Fibroblast of villous mesenchyme (primary cell): ENCODE results near the gene CPOX. TPM values are rescaled to one million over a fixed set of nuclear protein-coding genes. Genes with fewer than 3 reads are reported as not detected.

Source experiments
- DNase-seq: peaks from one replicate; pipeline ENCODE4 v3.0.0-alpha.2; 2010; ENCODE audit warnings: low read depth
- H3K4me3 ChIP-seq: 2 replicates; pipeline ENCODE4 v1.5.1; 2011; ENCODE audit warnings: low read depth, mild to moderate bottlenecking, low read length
- total RNA-seq: library from RNA; depleted of rRNA; stranded (reverse); fragments of >200 nt; gene quantifications from 2 replicates; pipeline ENCODE4 v1.2.3, GENCODE V29; 2012
- TF ChIP-seq, protein P1 (sequence below): IDR thresholded peaks from 2 replicates; pipeline ENCODE4 v1.5.1; 2012; ENCODE audit warnings: low read depth, mild to moderate bottlenecking, low read length; ENCODE audit not compliant: insufficient read depth

Gene CPOX
- total RNA-seq, 1 donor = 27.2 TPM

DNA sequence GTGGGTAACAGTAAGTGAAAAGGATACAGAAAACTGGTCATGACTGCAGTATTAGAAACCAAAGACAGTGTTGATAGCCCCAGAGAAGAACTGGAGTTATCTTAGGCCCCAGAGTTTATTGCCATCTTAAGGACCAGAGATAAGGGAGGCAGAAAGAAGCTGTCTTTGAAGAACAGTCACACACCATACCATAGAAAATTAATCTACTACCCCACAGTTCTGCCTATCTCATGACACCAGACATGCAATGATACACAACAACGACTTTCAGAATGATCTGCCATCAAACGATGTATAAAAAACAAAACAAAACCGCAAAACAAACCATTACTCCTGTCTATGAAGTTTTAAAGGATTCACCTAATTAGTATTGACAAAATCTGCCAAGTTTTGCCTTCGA lies 9.6 kb downstream of the CPOX start:
- no peak overlapping the region for H3K4me3 ChIP-seq
- no peak for DNase-seq
- TF ChIP-seq, protein P1, sequence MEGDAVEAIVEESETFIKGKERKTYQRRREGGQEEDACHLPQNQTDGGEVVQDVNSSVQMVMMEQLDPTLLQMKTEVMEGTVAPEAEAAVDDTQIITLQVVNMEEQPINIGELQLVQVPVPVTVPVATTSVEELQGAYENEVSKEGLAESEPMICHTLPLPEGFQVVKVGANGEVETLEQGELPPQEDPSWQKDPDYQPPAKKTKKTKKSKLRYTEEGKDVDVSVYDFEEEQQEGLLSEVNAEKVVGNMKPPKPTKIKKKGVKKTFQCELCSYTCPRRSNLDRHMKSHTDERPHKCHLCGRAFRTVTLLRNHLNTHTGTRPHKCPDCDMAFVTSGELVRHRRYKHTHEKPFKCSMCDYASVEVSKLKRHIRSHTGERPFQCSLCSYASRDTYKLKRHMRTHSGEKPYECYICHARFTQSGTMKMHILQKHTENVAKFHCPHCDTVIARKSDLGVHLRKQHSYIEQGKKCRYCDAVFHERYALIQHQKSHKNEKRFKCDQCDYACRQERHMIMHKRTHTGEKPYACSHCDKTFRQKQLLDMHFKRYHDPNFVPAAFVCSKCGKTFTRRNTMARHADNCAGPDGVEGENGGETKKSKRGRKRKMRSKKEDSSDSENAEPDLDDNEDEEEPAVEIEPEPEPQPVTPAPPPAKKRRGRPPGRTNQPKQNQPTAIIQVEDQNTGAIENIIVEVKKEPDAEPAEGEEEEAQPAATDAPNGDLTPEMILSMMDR = no peak

DNA sequence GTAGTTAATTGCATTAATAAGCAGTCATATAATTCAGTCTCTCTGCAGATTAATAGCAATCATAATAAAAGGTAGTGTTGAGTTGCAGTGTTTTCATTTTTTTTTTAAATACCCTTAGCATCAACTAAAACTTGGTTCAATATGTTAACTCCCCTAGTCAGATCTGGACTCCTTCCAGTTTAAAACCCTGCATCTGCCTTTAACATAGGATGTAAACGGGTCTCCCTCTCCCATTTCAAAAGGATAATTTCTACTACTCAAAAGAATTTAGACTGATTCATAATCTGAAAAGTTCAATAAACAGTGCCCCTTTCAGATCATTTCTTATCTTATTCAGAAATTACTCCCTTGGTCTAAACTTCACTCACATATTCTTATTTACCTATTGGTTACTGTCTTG lies 11.4 kb downstream of the CPOX start:
- no peak for DNase-seq
- H3K4me3 ChIP-seq = no peak overlapping the region
- TF ChIP-seq, protein P1 = no peak

DNA sequence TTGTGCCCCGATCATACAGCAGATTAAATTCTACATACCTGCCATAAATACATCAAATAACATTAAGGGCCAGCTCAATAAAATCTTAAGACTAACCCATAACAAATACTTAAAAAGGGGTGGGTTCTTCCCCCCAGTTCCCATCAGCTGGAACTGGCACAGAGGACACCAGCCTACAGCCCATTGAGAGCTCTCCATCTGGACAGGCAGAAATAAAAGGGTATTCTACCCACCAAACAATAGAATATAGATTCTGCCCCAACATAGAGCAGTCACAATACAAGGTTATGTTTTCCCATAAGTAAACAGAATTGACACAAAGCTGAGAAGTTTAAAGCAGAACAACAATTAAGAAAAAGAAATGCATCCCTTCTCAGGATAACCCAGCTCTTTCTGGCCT lies 11.9 kb downstream of the CPOX start:
- no peak for DNase-seq
- TF ChIP-seq, protein P1 = no peak
- H3K4me3 ChIP-seq = no peak overlapping the region

DNA sequence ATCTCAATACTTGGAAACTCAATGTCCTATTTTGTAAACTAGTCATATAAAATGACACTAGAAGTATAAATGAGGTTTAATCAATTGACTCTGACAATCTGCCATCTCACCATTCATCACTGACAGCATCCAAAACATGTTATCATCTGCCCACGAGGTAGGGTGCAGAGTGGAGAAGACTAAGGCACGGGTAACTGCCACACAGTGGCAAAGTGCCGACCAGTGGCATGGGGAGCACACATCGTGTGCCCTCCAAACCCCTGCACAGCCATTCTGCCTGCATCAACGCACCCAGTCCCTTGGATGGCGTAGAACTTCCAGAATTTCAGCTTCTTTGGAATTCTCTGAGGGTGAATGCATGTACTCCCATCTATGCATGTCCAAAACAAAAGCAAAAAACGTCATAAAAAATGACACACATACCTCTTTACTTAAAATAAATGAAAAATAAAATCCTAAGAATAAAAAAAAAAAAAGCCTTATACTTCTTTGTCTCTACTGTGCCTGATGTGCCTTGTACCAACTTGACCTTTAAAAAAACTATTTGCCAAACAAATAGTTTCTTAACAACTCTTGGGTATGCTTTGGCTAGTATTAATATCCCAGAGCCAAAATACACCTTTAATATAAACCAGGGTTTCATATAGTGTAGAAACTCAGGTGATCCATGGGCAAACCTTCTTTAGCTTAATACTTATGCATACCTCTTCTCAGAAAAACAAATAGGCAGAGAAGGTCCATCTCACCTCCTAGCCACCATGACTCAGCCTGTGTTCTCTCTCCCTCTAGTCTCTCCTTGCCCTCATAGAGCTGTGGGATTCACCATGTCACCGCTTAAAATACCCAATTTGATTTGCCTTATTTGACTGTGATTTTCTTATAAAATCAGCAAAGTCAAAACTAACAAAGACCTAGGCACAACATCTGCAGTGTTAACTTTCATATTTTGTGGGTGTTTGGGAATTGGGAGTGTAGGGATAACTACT lies 12.7 kb downstream of the CPOX start:
- DNase-seq = no peak
- no peak overlapping the region for H3K4me3 ChIP-seq
- TF ChIP-seq, protein P1 = no peak

DNA sequence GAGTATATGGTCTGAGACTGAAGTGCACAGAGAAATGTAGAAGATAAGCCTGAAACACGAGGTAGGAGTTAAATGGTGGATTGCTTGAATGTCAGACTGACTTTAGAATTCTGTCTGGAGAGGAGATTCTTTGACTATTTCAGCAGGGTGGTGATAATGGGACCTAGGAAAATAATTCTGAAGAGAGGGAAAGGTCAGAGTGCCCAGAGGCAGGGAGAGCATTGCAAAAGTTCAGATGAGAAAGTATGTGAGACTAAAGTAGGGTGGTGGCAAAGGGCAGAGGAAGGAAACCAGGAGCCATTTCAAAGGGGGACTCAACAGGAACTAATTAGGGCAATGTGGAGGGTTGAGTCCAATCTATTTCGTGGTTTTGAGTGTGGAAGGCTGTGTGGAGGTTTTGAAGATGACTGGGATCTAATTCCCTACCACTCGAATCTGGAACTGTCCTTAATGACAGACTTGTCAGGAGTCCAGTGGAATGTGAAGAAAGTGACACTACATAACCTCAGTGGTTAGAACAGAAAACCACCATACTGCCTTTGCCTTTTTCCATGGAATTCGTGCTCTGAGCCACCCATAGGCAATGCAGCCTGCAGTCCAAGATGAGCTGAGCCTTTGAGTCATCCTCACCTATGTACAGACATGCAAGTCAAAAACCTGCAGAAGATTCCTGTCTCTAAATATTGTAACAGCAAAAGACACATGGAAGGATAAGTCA lies 16.1 kb downstream of the CPOX start:
- TF ChIP-seq, protein P1 = no peak
- DNase-seq = no peak
- no peak overlapping the region for H3K4me3 ChIP-seq

DNA sequence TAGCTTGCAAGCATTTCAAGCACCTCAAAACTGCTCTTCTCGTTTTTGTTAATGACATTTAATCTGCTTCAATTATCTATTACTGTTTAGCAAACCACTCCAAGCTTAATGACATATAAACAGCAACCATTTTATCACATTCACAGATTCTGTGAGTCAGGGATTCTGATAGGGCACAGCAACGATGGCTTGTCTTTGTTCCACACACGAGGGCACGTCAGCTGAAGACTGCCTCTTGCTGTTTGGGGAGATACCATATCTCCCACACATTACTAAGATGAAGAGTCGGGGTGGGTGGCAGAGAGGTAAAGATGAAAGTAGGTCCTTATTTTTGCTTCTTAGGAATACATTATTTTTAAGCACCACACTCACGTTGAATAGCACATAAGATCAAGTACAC lies 19.3 kb downstream of the CPOX start:
- no peak for DNase-seq
- TF ChIP-seq, protein P1 = no peak
- H3K4me3 ChIP-seq = no peak overlapping the region
